Non-pigmented ciliary epithelial cell (primary cell): ENCODE measurements around the gene CAPZA2.

Experiments
- DNase-seq: peaks from one replicate; pipeline ENCODE4 v3.0.0-alpha.2; 2010; ENCODE audit warnings: low read depth

Gene CAPZA2

DNA sequence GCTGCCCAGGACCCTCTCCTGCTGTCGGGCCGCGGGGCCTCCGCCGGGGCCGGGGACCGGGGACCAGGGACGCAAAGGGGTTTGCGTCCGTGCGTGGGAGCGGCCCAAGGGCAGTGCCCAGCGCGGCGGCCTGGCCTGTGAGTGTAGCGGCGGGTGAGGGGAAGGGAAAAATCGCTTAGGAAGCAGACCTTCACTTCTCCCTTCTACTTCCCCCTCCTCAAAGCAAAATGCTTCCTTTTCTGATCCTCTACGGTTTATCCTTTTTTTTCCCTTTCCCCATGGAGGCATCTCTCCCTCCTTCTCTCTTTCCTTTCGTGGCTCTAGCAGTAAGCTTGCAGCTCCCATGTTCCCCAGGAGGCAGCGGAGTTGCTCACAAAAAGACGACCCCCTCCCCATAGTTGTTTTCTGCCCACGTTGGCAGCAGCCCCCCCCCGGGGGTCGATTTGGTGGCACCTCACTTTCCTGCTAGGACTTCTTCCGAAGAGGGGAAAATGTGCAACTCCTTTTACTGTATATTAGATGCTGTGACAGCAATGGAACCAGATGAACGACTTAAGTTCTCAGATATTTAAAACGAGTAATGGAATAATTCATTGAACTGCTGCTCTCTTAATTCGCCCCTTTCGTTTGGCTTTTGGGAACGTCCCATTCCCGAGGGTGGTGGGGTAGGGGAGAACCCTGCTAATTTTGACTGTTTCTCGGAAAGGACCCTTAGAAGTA, 724 bp downstream of the CAPZA2 start:
- no peak for DNase-seq

DNA sequence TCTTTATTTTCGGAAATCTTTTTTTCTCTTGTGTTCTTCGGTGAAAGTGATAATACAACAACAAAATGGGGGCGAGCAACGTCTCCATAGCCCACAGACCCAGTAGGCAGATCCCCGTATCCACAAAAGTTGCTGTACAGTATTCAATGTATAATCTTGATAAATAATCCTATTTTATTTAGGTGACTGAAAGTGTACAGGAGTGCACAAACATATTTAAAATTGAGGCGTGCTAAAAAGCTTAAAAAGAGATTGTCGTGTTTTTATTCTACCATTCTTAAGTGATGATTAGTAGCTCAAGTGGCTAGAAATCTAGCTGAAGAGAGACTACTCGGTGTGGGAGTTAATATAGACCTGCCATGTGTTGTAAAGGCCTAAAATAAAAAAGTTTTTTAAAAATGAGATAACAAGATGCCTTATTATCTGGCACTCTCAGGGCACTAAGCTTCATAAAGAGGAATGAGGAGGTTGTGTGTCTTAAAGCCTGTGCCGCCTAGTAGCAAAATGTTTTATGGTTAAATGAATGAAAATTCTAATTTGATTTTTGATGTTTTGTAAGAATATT, 1.6 kb downstream of the CAPZA2 start:
- no peak for DNase-seq

DNA sequence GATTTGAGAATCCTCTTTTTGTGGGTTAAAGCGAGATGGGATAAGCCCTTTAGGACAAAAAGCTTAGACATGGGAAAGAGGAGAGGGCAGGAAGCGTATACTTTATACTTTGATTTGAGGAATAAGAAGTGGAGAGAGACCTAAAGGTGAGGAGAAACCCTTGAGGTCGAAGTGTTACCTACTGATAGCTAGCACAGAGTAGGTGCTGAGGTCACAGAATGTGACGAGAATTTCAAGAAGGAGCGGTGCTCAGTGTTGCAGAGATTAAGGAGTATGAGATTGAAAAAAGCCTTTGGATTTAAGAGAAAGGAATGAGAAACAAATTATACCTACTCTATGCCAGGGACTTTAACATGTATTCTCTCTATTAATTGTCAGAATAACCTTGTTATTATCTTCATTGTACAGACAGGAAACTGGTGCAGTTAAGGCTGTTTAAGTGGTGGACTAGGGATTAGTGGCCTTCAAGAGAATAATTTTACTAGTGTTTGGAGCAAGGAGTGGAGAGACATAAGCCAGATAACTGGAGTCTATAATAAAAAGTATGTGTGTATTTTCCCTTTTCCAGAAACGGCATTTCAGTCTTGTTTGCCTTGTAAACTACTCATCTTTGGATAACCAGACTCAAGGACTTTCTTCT, 8.8 kb downstream of the CAPZA2 start:
- no peak for DNase-seq

DNA sequence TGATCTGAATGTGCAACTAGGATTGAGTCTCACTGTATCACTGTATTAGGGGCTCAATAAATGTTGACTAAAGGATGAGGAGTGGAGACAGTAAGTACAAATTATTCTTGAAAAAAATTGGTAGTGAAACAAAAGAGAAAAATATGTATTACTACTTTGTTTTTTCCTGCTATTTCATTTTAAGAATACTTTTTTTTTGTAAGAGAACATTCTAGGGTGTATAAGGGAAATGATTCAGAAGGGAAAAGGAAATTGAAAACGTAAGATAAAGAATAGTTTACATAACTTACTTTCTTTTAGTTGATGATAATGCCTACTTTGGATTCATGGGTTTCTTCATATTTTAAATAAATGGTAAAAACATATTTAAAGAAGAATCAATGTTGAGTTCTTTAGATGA, 9.6 kb downstream of the CAPZA2 start:
- no peak for DNase-seq

DNA sequence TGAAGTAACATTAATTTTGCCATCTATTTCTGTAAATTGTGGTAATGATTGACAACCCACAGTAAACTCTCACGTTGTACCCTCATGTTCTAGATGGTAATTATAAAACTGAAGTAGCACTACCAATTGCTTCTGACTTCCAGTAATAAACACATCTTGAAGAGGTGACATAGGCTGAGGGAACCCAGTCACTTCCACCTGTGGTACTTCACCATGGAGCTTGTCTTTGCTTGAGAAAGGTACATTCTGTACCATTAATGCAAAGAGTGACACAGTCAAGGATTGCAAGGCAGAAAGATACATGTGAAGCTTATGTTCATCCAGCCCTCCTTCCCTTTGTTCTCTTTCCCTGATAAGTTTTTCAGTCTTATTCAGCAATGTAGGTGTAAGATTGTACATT, 11.2 kb downstream of the CAPZA2 start:
- no peak for DNase-seq

DNA sequence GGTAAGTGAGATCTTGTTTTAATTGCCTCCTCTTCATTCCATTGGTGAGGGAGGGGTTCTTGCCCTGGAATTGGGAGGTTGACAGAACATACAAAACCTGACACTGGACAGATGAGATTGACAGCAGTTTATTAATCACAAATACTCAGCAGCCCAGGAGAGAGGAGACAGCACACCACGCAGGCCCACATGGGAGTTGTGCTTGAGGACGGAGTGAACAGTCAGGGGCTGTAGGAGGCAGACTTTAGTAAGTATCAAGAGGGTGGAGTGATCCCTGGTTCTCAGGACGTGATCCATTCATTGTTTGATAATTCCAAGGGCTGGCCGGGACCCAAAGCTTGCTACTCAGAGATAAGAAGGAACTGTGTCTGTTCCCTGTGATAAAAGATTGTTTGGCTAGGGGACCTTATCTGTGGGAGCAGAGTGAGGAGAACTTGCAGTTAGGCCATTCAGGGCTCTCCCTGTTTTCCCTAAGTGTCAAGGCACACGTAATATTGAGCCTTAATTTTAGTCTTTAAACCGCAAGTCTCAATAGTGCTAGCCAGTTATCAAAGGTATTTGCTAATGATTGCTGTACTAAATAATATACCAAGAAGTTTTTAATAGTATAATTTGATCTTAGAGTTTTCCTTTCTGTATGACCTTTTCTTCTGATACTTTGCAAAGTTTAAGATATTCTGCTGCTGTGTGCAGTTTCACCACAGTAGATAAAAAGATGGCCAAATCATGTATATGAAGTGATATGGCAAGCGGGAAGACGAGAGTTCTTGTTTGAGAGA, 14.5 kb downstream of the CAPZA2 start:
- DNase-seq: no peak

DNA sequence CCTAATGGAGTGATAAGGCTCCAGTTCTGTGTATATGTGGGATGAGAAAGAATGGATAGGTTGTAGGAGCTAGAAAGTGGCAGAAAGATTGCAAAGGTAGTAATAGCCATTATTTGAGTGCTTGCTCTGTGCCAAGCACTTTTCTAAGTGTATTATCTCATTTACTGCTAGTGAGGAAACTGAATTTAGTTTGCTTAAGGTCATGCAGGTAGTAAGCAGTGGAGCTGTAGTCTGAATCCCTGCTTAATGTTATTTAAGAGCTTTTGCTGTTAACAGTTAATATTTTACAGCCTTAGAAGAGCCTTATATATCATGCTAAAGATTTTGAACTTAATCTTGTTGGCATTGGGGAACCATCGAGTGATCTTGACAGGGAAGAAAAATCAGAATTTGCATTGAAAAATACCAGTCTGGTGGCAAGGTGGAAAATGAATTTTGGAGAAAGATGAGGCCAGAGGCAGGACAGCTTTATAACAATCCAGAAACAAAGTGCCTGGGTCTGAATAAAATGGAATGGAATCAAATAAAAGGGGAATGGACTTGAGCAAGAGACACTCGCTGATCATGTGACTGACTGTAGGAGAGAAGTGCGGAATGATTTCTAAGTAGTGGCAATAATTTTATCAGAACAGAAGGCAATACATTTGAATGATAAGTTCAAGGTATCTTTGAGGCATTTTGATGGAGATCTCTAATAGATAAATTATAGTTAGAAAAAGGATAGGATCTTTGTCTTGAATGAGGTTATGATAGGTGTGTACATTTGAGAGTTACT, 15.2 kb downstream of the CAPZA2 start:
- no peak for DNase-seq

DNA sequence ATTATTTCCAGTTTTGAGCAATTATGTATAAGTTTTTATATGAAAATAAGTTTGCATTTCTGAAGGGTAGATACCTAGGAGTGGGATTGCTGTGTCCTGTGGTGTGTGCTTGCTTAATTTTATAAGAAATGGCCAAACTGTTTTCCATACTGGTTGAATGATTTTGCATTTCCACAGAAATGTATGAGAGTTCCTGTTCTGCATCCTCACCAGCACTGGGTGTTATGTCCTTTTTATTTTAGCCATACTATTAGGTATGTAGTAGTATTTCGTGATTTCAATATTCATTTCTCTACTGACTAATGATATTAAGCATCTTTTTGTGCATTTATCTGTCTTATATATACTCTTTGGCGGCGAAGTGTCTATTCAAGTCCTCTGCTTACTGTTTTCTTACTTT, 22.3 kb downstream of the CAPZA2 start:
- DNase-seq: no peak

DNA sequence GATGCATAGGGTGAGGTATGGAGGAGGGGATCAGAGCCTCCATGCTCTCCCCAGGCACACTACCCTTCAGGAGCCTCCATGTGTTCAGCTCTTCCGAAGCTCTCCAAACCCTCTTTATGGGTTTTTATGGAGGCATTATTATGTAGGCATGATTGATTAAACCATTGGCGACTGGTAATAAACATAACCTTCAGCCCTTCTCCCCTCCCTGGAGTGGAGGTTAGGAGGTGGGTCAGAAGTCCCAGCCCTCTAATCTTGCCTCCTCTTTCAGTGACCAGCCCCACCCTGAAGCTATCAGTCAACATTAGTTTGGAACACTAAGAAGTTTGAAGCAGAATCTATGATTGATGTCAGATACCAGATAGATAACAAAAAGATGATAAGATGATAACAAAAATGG, 23.3 kb downstream of the CAPZA2 start:
- no peak for DNase-seq

DNA sequence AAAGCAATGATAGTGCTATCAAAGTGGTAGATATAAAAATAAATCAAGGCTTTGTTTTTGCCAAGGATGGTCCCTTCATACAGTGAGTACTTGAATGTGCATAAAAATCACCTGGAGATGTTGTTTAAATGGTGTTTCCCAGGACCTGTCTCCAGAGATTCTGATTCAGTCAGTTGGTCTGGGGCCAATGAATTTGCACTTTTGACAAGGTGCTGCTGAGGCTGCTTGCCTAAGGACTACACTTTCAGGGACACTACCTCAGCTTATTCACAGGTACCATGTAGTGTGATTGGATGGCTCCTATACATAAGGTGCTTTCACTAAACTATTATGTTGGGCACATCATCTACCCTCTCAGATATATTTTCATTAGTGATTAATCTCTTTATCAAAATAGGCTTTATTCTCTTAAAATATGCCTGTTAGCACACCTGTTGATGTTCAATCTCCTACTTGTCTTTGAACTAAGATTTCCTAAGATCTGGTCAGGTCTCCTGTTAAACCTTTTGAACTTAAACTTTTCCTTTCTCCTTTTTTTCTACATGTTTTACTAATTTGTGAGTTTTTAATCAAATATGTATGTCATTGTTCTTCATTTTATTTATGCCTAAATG, 24.3 kb downstream of the CAPZA2 start:
- DNase-seq: no peak

DNA sequence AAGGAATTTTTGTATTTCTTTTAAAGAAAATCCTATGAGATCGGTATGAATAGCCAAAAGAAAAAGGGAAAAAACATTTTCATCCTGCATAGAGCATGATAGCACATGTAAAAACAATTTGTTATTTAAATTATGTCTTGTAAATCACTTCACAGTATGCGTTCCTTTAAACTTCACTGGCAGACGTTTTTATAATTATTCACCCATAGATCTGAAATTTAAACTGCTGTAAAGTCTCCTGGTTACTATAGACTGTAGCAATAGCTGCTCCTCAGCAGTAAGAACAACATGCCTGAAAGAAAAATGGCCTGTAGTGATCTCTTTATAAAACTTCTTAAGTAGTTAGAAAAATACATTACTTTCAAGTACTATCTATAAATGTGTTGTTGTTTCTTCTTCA, 26.5 kb downstream of the CAPZA2 start:
- DNase-seq: no peak

DNA sequence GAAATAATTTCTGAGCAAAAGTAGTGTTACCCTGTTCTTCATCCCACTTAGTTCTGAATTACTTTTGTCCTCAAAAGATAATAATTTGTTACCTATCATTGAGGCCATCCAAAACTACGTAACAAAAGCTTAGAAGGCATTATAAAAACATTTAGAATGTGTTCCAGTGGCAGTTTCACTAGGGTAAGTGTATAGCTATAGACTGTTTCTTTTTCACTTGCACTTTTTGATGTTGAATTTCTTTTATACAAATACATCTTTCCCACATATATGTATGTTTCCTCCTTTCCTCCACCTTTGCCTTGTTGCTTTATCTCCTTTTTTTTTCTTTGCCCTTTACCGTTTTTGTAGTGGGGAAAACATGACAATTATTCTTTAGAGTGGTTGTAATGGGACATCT, 33.5 kb downstream of the CAPZA2 start:
- no peak for DNase-seq

DNA sequence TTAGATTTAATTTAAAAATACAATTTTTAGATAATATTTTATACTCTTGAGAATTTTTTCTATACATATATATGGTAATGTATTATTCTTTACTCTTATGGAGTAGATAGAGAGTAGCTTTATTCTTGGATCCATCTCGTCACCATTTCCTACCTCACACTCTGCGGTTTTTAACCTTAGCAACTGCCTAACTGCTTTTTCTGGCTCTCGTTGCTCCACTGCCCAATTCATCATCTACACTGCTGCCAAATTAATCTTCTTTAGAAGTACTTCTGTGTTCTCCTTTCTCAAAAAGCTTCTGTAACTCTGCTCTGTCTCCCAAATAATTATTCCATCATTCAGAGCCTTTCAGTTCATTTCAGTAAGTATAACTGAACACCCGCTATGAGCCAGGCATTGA, 35.3 kb downstream of the CAPZA2 start:
- DNase-seq: no peak

DNA sequence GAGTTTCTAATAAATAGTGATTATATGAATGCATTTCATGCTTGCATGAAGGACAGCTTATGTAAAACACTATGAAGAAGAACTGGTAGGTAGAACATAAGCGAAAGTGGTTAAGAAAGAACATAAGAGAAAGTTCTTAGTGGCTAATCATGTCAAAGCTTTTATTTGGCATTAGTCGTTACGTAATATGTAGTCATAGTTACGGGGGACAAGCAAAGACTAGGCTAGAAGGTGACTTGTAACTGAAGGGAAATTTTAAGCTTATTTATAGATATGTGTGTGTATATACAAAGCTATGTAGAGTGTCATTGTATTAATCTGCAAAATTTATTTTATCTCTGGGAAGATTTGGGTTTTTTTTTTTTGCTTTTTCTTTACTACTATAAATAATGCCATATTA, 36.9 kb downstream of the CAPZA2 start:
- no peak for DNase-seq

DNA sequence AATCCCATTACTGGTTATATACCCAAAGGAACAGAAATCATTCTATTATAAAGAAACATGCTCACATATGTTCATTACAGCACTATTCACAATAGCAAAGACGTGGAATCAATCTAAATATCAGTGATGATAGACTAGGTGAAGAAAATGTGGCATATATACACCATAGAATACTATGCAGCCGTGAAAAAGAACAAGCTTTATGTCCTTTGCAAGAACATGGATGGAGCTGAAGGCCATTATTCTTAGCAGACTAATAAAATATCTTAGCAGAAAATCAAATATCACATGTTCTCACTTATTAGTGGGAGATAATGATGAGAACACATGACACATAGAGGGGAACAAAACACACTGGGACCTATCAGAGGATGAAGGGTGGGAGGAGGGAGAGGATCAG, 38.8 kb downstream of the CAPZA2 start:
- DNase-seq: no peak

DNA sequence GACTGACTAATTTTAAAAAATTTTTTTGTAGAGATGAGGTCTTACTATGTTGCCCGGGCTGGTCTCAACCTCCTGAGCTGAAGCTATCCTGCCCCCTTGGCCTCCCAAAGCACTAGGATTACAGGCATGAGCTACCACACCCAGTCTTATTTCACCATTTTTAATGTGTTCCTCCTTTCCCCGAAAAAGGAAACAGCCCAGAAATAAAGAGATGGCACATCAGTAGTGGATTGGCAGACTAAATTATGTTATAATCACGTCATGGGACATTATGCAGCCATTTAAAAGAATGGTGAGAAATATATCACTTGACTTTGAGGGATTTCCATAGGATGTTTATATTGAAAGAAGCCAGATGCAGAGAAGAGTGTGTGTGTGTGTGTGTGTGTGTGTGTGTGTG, 40.5 kb downstream of the CAPZA2 start:
- DNase-seq: no peak

DNA sequence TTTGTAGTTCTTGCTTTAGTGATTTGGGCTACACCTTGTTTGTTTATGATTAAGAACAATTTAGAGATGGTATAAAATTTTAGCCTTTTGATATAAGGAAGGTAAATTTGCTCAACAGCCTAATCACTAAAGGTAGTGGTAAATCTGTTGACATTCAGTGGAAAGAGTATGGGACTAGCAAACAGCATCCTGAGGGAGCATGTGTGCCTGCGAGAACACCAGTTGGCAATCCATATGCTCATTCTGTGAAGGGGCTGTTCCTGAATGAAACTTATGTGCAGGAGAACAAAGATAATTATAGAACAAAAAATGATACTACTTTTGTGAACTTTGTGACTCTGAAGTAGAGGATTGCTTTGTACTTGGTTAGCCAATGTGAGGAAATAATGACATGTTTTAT, 44.0 kb downstream of the CAPZA2 start:
- no peak for DNase-seq

DNA sequence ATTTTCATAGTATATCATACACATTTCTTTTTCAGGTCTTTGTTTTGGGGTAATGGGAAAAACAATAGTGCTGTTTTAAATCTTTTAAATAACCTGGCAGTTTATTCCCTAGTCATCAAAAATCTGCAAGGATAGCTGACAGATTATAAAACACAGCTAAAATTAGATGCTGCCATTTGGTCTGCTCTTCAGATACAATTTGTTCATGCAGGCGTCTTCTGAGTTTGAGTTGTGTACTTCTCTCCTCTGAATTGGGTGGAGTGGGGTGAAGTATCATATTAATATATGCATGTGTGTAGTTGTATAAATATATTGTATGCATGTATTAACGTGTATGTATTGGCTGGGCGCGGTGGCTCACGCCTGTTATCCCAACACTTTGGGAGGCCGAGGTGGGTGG, 48.0 kb downstream of the CAPZA2 start:
- DNase-seq: no peak

DNA sequence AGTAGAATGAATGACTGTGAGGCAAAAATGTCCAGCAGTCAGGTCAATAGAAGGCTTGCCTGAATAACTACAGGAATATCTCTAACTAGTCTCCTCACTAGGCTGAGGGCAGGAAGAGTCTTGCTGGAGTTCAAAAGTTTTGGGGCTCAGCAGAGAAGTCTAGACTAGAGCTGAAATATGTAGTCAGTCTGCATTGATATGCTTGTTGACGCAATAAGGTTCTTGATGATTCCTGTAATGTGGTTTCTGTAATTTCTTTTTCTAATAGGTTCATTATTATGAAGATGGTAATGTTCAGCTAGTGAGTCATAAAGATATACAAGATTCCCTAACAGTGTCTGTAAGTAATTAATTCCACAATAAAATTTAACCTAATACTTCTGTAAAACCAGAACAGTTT, 49.4 kb downstream of the CAPZA2 start:
- peak; percentile 11 for DNase-seq

DNA sequence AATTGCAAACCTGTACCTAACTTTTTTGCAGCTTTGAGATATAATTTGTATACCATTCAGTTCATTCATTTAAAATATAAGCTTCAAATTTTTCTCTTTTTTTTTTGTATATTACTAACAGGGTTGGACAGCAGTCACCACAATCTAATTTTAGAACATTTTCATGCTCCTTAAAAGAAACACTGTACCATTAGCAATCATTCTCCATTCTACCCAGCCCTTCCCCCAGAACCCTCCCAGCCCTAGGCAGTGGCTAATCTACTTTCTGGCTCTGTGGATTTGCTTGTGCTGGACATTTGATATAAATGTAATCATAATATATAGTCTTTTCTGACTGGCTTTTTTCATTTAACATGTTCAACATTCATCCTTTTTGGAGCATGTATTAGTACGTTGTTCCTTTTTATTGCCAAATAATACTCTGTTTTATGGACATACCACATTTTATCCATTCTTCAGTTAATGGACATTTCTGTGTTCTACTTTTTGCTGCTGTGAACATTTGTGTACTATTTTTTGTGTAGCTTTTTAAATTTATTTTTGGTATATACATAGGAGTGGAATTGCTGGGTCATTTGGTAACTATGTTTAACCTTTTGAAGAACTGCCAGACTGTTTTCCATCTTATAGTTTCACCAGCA, 50.0 kb downstream of the CAPZA2 start:
- DNase-seq: no peak

DNA sequence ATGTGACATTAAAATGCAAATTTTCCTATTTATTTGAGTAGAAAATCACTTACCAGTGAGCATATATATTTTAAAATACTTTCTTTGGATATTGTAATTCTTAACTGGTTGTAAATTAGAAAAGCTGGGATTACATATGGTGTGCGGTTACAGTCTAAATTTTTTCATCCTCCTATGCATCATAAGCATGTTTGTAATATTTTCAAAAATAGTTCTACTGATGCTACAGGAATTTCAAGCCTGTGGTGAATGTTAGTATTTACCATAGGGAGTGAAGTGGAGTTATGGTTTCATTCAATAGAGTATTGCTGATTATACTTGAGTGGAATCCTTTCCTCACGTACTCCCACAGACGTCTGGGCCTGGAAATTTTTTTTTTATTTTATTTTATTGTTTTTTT, 56.3 kb downstream of the CAPZA2 start:
- peak; percentile 5 for DNase-seq
